ENCODE results near the gene LRCH4.
"Not testable (repeated sequence)": the region's sequence is repeated elsewhere in the genome, so short reads cannot be mapped to it uniquely, and the experiment has no call there.

Gene LRCH4

DNA sequence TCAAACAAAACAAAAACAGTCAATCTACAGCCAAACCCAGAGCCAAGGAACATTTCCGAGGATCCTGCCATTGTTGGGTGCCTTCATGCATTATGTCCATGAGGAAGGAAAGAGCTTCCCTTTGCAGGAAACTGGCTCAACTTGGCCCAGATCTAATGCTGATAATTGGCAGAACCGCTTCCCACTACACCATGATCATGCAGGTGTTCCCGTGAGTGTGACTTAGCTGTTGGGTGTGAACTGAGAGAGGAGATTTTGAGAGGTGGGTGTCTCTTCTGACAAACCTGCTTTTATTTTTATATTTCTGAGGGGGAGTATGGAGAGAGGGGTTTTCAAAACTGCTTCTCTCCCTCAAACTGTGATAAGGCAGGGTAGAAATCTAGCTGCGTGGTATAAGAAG, 26.8 kb downstream of the LRCH4 start:
- Histone ChIP-seq H3K27me3 (ENCODE audit: control insufficient read depth, insufficient read depth, low read length) (no peaks in the 10 kb centered on the region), H3K4me1 (peaks cover 4% of the 10 kb centered on the region), H3K79me2 (no peaks in the 10 kb centered on the region), H3K27ac (no peak overlapping the region), H3K9me3 (ENCODE audit: control insufficient read depth, low read length) (no peaks in the 10 kb centered on the region), H3K4me3 (ENCODE audit: low read depth, low read length) (no peak overlapping the region), H3K36me3 (ENCODE audit: control insufficient read depth, insufficient read depth, low read length) (no peaks in the 10 kb centered on the region), H3K9ac (no peak overlapping the region), H3K4me2 (ENCODE audit: low read length) (no peak overlapping the region), H2AFZ (no peak overlapping the region)
- TF ChIP-seq, protein P1, sequence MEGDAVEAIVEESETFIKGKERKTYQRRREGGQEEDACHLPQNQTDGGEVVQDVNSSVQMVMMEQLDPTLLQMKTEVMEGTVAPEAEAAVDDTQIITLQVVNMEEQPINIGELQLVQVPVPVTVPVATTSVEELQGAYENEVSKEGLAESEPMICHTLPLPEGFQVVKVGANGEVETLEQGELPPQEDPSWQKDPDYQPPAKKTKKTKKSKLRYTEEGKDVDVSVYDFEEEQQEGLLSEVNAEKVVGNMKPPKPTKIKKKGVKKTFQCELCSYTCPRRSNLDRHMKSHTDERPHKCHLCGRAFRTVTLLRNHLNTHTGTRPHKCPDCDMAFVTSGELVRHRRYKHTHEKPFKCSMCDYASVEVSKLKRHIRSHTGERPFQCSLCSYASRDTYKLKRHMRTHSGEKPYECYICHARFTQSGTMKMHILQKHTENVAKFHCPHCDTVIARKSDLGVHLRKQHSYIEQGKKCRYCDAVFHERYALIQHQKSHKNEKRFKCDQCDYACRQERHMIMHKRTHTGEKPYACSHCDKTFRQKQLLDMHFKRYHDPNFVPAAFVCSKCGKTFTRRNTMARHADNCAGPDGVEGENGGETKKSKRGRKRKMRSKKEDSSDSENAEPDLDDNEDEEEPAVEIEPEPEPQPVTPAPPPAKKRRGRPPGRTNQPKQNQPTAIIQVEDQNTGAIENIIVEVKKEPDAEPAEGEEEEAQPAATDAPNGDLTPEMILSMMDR (IDR thresholded peaks at IDR 0.05) = no peak

DNA sequence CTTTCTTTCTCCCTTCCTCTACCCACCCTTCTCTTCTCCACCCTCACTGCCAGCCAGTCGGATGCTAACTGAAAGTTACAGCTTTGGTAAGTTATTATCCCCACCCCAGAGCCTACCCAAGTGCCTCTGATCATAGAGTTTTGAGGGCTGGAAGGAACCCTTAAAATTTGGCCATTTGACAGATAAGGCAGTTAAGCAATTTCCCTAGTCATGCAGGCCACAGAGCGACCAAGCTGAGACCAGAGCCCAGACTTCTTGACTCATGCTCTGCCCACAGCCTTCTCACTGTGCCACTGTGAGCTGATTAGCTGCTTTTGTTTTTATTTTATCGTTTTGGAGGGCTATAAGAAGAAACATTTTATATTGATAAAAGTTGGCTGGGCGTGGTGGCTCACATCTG, 29.4 kb downstream of the LRCH4 start:
- H3K79me2 ChIP-seq = no peaks in the 10 kb centered on the region
- H3K27me3 ChIP-seq (ENCODE audit: control insufficient read depth, insufficient read depth, low read length) = no peaks in the 10 kb centered on the region
- H3K9me3 ChIP-seq (ENCODE audit: control insufficient read depth, low read length) = no peaks in the 10 kb centered on the region
- H3K4me1 ChIP-seq = no peaks in the 10 kb centered on the region
- no peak overlapping the region for H2AFZ ChIP-seq
- TF ChIP-seq, protein P1 (IDR thresholded peaks at IDR 0.05) = no peak
- no peak overlapping the region for H3K27ac ChIP-seq
- H3K36me3 ChIP-seq (ENCODE audit: control insufficient read depth, insufficient read depth, low read length) = no peaks in the 10 kb centered on the region
- no peak overlapping the region for H3K9ac ChIP-seq
- no peak overlapping the region for H3K4me2 ChIP-seq (ENCODE audit: low read length)
- no peak overlapping the region for H3K4me3 ChIP-seq (ENCODE audit: low read depth, low read length)

DNA sequence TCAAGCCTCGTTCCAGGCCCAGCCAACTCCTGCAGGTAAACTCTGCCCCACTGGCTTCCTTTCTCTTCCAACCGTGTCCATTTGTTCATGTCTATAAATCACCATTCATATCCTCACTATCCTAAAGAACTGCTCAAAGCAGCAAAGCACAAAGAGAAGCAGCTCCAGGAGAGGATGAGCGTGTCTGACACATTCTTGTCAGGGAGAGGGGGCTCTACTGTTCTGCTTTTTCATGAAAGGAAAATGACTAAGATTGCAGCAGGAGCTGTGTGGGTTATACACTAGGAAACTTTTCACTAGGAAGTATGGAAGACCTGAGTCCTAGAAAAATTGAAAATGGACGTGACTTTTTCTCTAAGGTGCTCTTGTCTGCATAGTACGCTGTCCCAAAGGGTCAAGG, 30.2 kb downstream of the LRCH4 start:
- Histone ChIP-seq H3K4me1 (no peaks in the 10 kb centered on the region), H2AFZ (no peak overlapping the region), H3K4me2 (ENCODE audit: low read length) (no peak overlapping the region), H3K4me3 (ENCODE audit: low read depth, low read length) (no peak overlapping the region), H3K9ac (no peak overlapping the region), H3K9me3 (ENCODE audit: control insufficient read depth, low read length) (no peaks in the 10 kb centered on the region), H3K27ac (no peak overlapping the region), H3K27me3 (ENCODE audit: control insufficient read depth, insufficient read depth, low read length) (no peaks in the 10 kb centered on the region), H3K79me2 (no peaks in the 10 kb centered on the region), H3K36me3 (ENCODE audit: control insufficient read depth, insufficient read depth, low read length) (no peaks in the 10 kb centered on the region)
- TF ChIP-seq, protein P1 (IDR thresholded peaks at IDR 0.05) = no peak

DNA sequence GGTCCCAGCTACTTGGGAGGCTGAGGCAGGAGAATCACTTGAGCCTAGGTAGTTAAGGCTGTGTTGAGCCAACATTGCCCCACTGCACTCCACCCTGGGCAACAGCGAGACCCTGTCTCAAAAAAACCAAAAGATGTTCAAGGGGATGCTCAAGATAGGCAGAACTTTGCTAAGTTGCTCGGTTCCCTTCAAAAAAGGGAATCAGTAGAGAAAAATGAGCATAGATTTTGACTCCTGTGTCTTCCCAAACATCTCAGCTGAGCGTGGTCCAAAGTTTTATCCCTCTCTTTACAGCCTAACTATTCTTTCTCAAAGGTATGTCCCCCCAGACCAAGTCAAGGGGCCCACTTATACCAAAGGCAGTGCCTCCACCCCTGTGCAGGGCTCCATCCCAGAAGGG, 32.9 kb downstream of the LRCH4 start:
- TF ChIP-seq, protein P1 (IDR thresholded peaks at IDR 0.05) = no peak
- no peak overlapping the region for H3K9ac ChIP-seq

DNA sequence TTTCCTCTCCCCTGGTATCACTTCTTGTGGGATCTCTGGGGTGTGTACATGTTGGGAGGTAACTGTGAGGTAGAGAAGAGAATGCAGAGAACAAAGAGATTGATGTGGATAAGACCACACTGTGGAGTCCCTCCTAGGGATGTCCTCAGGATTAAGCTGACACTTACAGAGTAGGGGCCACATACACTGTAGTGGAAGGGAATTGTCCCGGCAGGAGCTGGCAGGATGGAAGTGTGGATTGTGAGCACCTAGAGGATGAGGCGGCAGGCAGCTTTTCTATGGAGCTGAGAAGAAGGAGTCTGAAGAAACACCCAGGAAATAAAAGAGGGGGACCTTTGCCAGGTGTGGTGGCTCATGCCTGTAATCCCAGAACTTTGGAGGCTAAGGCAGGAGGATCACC, 33.4 kb downstream of the LRCH4 start:
- Histone ChIP-seq H3K79me2 (no peaks in the 10 kb centered on the region), H2AFZ (no peak overlapping the region), H3K4me2 (ENCODE audit: low read length) (no peak overlapping the region), H3K36me3 (ENCODE audit: control insufficient read depth, insufficient read depth, low read length) (no peaks in the 10 kb centered on the region), H3K4me1 (peaks cover 9% of the 10 kb centered on the region), H3K27ac (no peak overlapping the region), H3K9me3 (ENCODE audit: control insufficient read depth, low read length) (no peaks in the 10 kb centered on the region), H3K4me3 (ENCODE audit: low read depth, low read length) (no peak overlapping the region), H3K27me3 (ENCODE audit: control insufficient read depth, insufficient read depth, low read length) (no peaks in the 10 kb centered on the region), H3K9ac (no peak overlapping the region)
- TF ChIP-seq, protein P1 (IDR thresholded peaks at IDR 0.05) = no peak

More for the DNA sequence above, 32.9 kb downstream of the LRCH4 start:
- Histone ChIP-seq H3K4me3 (ENCODE audit: low read depth, low read length) (no peak overlapping the region), H3K36me3 (ENCODE audit: control insufficient read depth, insufficient read depth, low read length) (no peaks in the 10 kb centered on the region), H3K4me2 (ENCODE audit: low read length) (no peak overlapping the region), H3K79me2 (no peaks in the 10 kb centered on the region), H3K9me3 (ENCODE audit: control insufficient read depth, low read length) (no peaks in the 10 kb centered on the region), H3K27ac (no peak overlapping the region), H2AFZ (no peak overlapping the region), H3K27me3 (ENCODE audit: control insufficient read depth, insufficient read depth, low read length) (no peaks in the 10 kb centered on the region), H3K4me1 (peaks cover 4% of the 10 kb centered on the region)

DNA sequence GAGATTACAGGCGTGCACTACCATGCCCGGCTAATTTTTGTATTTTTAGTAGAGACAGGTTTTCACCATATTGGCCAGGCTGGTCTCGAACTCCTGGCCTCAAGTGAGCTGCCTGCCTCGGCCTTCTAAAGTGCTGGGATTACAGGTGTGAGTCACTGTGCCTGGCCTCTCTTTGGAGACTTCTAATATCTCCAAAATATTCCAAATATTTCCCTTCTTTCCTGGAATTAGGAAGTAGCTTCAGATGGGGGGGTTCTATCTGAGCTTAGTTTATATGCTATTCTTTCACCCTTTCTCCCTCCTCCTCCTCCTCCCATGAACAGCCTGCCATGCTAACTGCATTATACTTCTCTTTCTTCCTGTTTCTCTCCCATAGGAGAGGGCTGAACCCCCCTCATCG, 37.5 kb downstream of the LRCH4 start:
- H3K9ac ChIP-seq; H3K4me3 ChIP-seq (ENCODE audit: low read depth, low read length); H3K4me2 ChIP-seq (ENCODE audit: low read length); H2AFZ ChIP-seq; H3K79me2 ChIP-seq; H3K27me3 ChIP-seq (ENCODE audit: control insufficient read depth, insufficient read depth, low read length); H3K9me3 ChIP-seq (ENCODE audit: control insufficient read depth, low read length); H3K36me3 ChIP-seq (ENCODE audit: control insufficient read depth, insufficient read depth, low read length): not testable (repeated sequence)
- Histone ChIP-seq H3K4me1 (peaks cover 43% of the 10 kb centered on the region), H3K27ac (peak overlapping the region; percentile 8)
